ENCODE measurements around the gene EXOC4.

GRCh38 chr7:133292631-133293030, 39.8 kb downstream of the EXOC4 start:
- TF ChIP-seq CTCF (IDR thresholded peaks at IDR 0.05) (no peak), POLR2AphosphoS5 (IDR thresholded peaks at IDR 0.05; ENCODE audit: low read depth, low read length) (no peak), REST (IDR thresholded peaks at IDR 0.05; ENCODE audit: insufficient read depth in 1 of 2, low read depth in 2 of 2, low read length in 1 of 2) (no peak)

Data from Panc1 (cell line).